ENCODE results near the gene MMP13.
"Not testable (repeated sequence)": the region's sequence is repeated elsewhere in the genome, so short reads cannot be mapped to it uniquely, and the experiment has no call there.

- not testable (repeated sequence) for TF ChIP-seq CTCF (optimal IDR thresholded peaks at IDR 0.05 in 1 of 3, IDR thresholded peaks at IDR 0.05 in 1 of 3, conservative IDR thresholded peaks at IDR 0.05 in 1 of 3; ENCODE audit: extremely low read depth in 1 of 3, insufficient read depth in 2 of 3, low read length in 3 of 3); EZH2 (IDR thresholded peaks at IDR 0.05; ENCODE audit: low read length)
Measured at GRCh38 chr11:102903895-102904294, 51.6 kb downstream of the MMP13 start.

Data from keratinocyte (primary cell).